Fibroblast of the aortic adventitia (primary cell): Measurements from ENCODE around the gene PTPN22. TPM values are rescaled to one million over a fixed set of nuclear protein-coding genes. Genes with fewer than 3 reads are reported as not detected.

Experiments
- DNase-seq: peaks from one replicate; pipeline ENCODE4 v3.0.0-alpha.2; 2010; ENCODE audit warnings: low read depth
- H3K4me3 ChIP-seq: 2 replicates; pipeline ENCODE4 v1.5.1; 2011; ENCODE audit warnings: low read depth, mild to moderate bottlenecking, control low read depth, low read length, moderate library complexity
- CTCF ChIP-seq: IDR thresholded peaks from 2 replicates; pipeline ENCODE4 v1.5.1; 2011; ENCODE audit warnings: mild to moderate bottlenecking, low read length, control low read depth, inconsistent platforms; ENCODE audit not compliant: insufficient read depth
- total RNA-seq: library from RNA; depleted of rRNA; stranded (reverse); fragments of >200 nt; gene quantifications from 2 replicates; pipeline ENCODE4 v1.2.3, GENCODE V29; 2012; ENCODE audit warnings: low replicate concordance

PTPN22 gene
- total RNA-seq, 1 donor = 0.99 TPM

DNA sequence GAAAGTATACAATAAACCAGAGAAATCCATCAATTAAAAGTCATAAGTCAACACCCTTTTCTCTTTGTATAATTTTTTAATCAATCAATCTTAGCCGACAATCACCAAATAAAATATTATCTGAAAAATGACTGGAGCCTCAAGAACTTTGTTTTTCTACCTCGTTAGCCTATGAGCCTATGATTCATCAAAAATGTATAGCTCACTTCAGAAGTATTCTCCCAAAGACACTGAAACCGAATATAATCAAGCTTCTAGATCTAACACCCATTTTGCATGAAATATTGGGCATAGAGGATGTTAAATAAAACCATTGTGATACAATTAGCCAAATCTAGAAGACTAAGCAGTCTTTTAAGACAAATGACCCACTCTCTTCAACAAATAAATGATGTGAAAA is 41.5 kb downstream of the PTPN22 start:
- DNase-seq = no peak
- no peak for TF ChIP-seq CTCF
- no peak overlapping the region for H3K4me3 ChIP-seq

DNA sequence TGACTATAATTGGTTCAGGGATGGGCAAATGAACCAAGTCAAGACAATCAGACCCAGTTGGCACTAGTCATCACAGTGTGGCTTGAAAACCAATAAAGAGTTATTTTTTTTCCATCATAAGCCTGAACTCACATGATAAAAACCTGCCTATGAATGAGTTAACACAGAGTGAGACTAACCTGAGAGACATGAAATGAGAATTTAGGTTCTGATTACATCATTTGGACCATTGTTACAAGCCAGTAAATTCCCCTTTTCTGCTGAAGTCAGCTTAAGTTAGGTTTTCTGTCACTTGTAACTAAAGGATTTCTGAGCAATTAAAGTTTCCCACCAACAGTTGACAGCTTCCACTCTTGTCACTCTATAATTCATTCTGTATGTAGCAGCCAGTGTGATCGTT is 49.6 kb downstream of the PTPN22 start:
- no peak for DNase-seq
- no peak for TF ChIP-seq CTCF
- no peak overlapping the region for H3K4me3 ChIP-seq

- TF ChIP-seq CTCF = no peak
- DNase-seq = no peak
These were observed 52.9 kb downstream of the PTPN22 start for GRCh38 chr1:113818578-113818977.

DNA sequence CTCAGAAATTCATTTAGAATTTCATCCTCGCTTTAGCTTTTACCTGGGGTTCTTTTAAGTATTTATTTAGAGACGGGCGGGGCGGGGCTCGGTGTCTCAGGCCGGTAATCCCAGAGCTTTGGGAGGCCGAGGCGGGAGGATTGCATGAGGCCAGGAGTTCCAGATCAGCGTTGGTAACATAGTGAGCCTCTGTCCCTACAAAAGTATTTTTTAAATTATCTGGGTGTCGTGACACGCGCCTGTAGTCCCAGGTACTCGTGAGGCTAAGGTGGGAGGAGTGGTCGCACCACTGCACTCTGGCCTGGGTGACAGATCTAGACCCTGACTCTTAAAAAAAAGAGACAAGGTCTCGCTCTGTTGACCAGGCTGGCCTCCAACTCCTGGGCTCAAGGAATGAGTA is 58.3 kb downstream of the PTPN22 start:
- H3K4me3 ChIP-seq = no peak overlapping the region
- no peak for DNase-seq
- no peak for TF ChIP-seq CTCF

More at GRCh38 chr1:113818578-113818977, 52.9 kb downstream of the PTPN22 start:
- H3K4me3 ChIP-seq = no peak overlapping the region

GRCh38 chr1:113812661-113813135 is 58.8 kb downstream of the PTPN22 start:
- H3K4me3 ChIP-seq = peak overlapping the region; percentile 65
- TF ChIP-seq CTCF = no peak
- no peak for DNase-seq

DNA sequence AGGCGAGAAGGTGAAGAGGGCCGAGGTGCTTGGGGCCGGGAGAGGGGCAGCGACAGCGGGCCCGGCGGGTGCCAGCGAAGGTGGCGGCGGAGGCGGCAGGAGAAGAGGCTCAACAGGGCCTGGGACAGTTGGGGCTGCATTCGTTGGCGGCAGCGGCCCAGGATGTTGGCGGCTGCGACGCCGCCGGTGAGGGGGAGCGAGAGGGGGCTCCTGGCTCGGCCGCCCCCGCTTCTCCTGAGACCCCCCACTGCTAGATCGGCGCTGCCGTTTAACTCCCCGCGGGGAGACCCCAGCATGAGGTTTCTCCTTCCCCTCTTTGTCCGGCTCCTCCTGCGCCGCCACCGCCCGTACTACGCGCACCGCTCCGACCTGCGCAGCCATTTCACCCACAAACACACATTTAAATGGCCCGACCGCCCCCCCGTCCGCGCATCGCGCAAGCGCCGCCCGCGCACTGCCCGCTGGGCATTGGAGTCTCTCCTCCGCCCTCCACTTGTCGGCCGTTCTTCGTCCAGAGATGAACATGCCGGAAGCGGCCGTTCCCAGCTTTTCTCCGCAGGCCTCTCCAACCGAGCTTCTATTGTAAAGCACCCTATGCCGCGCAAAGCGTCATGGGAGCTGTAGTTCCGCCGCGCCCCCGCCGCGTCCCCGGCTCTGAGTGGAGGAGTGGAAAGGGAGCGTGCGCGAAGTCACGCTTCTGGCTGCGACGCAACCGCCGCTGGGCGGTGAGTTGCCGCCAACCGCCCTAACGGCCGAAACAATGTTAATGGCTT is 59.4 kb downstream of the PTPN22 start, which contains the start of gene RSBN1:
Gene RSBN1, minus strand, starts transcription at position 589 of the 773 bp plus-strand sequence. Its CDS starts 64 bp downstream, at position 525.
- H3K4me3 ChIP-seq = peak within 1 kb of the TSS; percentile 93
- TF ChIP-seq CTCF = peak; percentile 24
- peak; percentile 99 for DNase-seq
